GM21390 (cell line): ENCODE measurements around the gene ARCN1.

Experiments
- ATAC-seq: cut with Tn5 transposase; IDR thresholded peaks from one replicate; pipeline ENCODE4 v1.9.1; 2021; ENCODE audit not compliant: unreplicated experiment

Gene ARCN1

GRCh38 chr11:118620529-118621070 lies 48.4 kb downstream of the ARCN1 start:
- no peak for ATAC-seq

- ATAC-seq = no peak
Observed at GRCh38 chr11:118621071-118621783, 49.0 kb downstream of the ARCN1 start.

GRCh38 chr11:118621784-118622375 lies 49.7 kb downstream of the ARCN1 start:
- no peak for ATAC-seq

- ATAC-seq = no peak
Observed at GRCh38 chr11:118622376-118623268, 50.4 kb downstream of the ARCN1 start.

- no peak for ATAC-seq
Observed at GRCh38 chr11:118623269-118623655, 51.1 kb downstream of the ARCN1 start.

- no peak for ATAC-seq
Observed at GRCh38 chr11:118625036-118625690, 53.0 kb downstream of the ARCN1 start.

- no peak for ATAC-seq
Observed at GRCh38 chr11:118625976-118626375, 53.8 kb downstream of the ARCN1 start.

GRCh38 chr11:118627566-118627965 lies 55.4 kb downstream of the ARCN1 start:
- no peak for ATAC-seq

- no peak for ATAC-seq
Observed at GRCh38 chr11:118628031-118628430, 55.8 kb downstream of the ARCN1 start.

- ATAC-seq = no peak
Observed at GRCh38 chr11:118628432-118628831, 56.2 kb downstream of the ARCN1 start.

GRCh38 chr11:118628861-118629549 lies 56.8 kb downstream of the ARCN1 start:
- ATAC-seq = no peak

- no peak for ATAC-seq
Observed at GRCh38 chr11:118629761-118630661, 57.8 kb downstream of the ARCN1 start.

GRCh38 chr11:118631142-118631909 lies 59.1 kb downstream of the ARCN1 start:
- no peak for ATAC-seq

GRCh38 chr11:118632577-118633318 lies 60.5 kb downstream of the ARCN1 start:
- ATAC-seq = no peak

- ATAC-seq = no peak
Observed at GRCh38 chr11:118633319-118633690, 61.1 kb downstream of the ARCN1 start.

GRCh38 chr11:118633979-118634378 lies 61.8 kb downstream of the ARCN1 start:
- ATAC-seq = no peak

GRCh38 chr11:118634431-118635236 lies 62.4 kb downstream of the ARCN1 start:
- no peak for ATAC-seq
